ENCODE measurements around the gene KLHL13.

DNA sequence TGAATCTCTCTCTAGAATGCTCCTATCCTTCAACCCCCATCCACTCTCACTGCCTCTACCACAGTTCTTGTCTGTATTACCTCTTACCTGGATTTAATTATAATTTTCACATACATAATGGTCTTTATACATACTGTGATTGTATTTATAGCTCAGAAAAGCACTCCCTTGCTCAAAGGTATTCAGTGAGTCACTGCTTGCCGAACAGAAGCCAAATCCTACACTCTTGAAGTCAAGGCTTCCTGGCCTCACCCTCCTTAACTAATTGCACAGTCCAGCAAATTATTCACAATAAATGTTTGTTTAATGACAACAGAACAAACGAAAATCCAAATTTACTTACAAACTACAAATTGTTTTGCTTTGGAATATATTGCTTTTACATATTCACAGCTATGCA is 159.5 kb downstream of the KLHL13 start:
- TF ChIP-seq POLR2A (IDR thresholded peaks at IDR 0.05): no peak
- TF ChIP-seq, protein P1, sequence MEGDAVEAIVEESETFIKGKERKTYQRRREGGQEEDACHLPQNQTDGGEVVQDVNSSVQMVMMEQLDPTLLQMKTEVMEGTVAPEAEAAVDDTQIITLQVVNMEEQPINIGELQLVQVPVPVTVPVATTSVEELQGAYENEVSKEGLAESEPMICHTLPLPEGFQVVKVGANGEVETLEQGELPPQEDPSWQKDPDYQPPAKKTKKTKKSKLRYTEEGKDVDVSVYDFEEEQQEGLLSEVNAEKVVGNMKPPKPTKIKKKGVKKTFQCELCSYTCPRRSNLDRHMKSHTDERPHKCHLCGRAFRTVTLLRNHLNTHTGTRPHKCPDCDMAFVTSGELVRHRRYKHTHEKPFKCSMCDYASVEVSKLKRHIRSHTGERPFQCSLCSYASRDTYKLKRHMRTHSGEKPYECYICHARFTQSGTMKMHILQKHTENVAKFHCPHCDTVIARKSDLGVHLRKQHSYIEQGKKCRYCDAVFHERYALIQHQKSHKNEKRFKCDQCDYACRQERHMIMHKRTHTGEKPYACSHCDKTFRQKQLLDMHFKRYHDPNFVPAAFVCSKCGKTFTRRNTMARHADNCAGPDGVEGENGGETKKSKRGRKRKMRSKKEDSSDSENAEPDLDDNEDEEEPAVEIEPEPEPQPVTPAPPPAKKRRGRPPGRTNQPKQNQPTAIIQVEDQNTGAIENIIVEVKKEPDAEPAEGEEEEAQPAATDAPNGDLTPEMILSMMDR (IDR thresholded peaks at IDR 0.05): no peak
